ENCODE measurements around the gene RBM8A. TPM values are rescaled to one million over a fixed set of nuclear protein-coding genes. Genes with fewer than 3 reads are reported as not detected.

RBM8A gene
- total RNA-seq, 4 donors from 2014 or later = 75.7 to 135 (median 117) TPM

DNA sequence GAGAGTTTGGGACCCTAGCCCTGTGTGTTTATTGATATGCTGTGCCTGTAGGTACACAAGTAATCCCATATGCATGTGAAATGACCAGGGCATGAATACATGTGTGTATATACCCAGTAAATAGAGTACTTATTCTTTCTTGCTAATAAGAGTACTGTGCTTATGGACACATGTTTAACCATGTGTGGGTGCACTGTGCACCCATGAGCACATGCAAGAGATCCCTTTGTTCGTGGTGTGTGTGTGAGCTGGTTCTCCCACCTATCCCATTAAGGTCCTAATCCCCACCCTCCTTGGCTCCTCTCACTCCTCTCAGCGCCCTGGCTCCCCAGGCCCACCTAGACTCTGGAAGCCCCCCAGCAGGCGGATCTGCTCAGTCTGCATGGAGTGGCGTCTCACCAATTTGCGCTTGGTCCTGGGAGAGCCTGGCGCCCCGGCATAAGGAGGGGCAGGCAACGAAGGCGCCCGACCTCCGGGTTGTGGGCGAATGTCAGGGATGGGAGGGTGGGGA, 32.7 kb upstream of the RBM8A start:
- WGBS, 2 donors (ENCODE audit: low coverage in 1 of 2) = 25 to 40% methylated on average over 1 of the region's 12 CpGs
- H3K36me3 ChIP-seq = no peaks in the 10 kb centered on the region
- no peaks in the 10 kb centered on the region for H3K27me3 ChIP-seq
- peak overlapping the region; percentile 44 to 71 for H3K4me3 ChIP-seq
- H3K27ac ChIP-seq = peak overlapping the region; percentile 61 to 100 (median 99)
- ATAC-seq = no peak
- peaks cover 12 to 86% (median 29%) of the 10 kb centered on the region in 3 donors for H3K4me1 ChIP-seq
- no peaks in the 10 kb centered on the region for H3K9me3 ChIP-seq
- TF ChIP-seq, protein P1, sequence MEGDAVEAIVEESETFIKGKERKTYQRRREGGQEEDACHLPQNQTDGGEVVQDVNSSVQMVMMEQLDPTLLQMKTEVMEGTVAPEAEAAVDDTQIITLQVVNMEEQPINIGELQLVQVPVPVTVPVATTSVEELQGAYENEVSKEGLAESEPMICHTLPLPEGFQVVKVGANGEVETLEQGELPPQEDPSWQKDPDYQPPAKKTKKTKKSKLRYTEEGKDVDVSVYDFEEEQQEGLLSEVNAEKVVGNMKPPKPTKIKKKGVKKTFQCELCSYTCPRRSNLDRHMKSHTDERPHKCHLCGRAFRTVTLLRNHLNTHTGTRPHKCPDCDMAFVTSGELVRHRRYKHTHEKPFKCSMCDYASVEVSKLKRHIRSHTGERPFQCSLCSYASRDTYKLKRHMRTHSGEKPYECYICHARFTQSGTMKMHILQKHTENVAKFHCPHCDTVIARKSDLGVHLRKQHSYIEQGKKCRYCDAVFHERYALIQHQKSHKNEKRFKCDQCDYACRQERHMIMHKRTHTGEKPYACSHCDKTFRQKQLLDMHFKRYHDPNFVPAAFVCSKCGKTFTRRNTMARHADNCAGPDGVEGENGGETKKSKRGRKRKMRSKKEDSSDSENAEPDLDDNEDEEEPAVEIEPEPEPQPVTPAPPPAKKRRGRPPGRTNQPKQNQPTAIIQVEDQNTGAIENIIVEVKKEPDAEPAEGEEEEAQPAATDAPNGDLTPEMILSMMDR (IDR thresholded peaks at IDR 0.05) = no peak
- no peak for TF ChIP-seq POLR2A (IDR thresholded peaks at IDR 0.05)
- no peak for TF ChIP-seq EP300 (IDR thresholded peaks at IDR 0.05)
- TF ChIP-seq POLR2AphosphoS5 (IDR thresholded peaks at IDR 0.05) = no peak

DNA sequence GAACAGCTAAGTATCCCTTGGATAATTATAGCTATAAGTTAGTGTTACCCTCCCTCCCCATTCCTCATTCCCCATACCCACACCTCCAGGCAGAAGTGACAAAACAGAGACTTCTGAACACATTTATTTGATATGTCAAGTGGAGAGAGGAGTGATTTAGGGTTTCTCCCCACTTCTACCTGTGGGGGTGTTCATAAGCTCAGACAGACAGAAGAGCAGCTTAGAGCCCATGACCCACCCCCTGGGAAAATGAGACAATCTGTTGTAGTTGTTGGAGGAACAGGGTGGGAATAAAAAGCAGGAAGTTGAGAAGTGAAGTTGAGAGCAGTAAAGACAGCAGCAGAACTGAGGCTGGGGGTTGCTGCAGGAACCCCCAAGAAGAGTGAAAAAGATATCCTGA, 32.0 kb upstream of the RBM8A start:
- no peaks in the 10 kb centered on the region for H3K9me3 ChIP-seq
- H3K27me3 ChIP-seq = no peaks in the 10 kb centered on the region
- ATAC-seq = no peak
- H3K36me3 ChIP-seq = no peaks in the 10 kb centered on the region
- peak overlapping the region in 3 of 4 donors; percentile 98 to 100 (median 100) for H3K27ac ChIP-seq
- TF ChIP-seq EP300 (IDR thresholded peaks at IDR 0.05) (no peak), POLR2A (IDR thresholded peaks at IDR 0.05) (no peak), POLR2AphosphoS5 (IDR thresholded peaks at IDR 0.05) (no peak)
- H3K4me3 ChIP-seq = no peak overlapping the region
- peaks cover 19 to 91% (median 32%) of the 10 kb centered on the region in 3 donors for H3K4me1 ChIP-seq

DNA sequence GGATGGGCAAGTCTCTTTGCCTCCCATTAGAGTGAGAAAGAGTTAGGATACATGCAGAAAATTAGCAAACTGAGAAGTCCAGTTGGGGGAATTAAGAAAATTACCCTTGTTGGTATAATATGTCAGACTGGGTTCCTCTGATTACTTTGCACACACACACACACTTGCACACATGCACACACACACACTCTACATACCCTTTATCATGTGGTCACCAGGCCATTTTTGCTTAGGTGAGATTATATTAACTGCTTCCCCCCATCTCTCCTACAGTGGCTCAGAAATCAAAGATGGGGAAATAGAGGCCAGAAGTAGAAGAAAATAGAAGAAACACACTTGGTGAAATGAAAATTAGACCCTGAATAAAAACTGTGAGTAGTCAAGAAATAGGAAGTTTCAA, 31.4 kb upstream of the RBM8A start:
- Histone ChIP-seq H3K27me3 (no peaks in the 10 kb centered on the region), H3K9me3 (no peaks in the 10 kb centered on the region), H3K36me3 (no peaks in the 10 kb centered on the region), H3K4me3 (no peak overlapping the region), H3K27ac (peak overlapping the region; percentile 56 to 100 (median 99)), H3K4me1 (peaks cover 20 to 91% (median 34%) of the 10 kb centered on the region in 3 donors)
- TF ChIP-seq POLR2A (IDR thresholded peaks at IDR 0.05) (no peak), EP300 (IDR thresholded peaks at IDR 0.05) (no peak), POLR2AphosphoS5 (IDR thresholded peaks at IDR 0.05) (no peak)
- TF ChIP-seq, protein P1 (IDR thresholded peaks at IDR 0.05) = no peak
- no peak for ATAC-seq

DNA sequence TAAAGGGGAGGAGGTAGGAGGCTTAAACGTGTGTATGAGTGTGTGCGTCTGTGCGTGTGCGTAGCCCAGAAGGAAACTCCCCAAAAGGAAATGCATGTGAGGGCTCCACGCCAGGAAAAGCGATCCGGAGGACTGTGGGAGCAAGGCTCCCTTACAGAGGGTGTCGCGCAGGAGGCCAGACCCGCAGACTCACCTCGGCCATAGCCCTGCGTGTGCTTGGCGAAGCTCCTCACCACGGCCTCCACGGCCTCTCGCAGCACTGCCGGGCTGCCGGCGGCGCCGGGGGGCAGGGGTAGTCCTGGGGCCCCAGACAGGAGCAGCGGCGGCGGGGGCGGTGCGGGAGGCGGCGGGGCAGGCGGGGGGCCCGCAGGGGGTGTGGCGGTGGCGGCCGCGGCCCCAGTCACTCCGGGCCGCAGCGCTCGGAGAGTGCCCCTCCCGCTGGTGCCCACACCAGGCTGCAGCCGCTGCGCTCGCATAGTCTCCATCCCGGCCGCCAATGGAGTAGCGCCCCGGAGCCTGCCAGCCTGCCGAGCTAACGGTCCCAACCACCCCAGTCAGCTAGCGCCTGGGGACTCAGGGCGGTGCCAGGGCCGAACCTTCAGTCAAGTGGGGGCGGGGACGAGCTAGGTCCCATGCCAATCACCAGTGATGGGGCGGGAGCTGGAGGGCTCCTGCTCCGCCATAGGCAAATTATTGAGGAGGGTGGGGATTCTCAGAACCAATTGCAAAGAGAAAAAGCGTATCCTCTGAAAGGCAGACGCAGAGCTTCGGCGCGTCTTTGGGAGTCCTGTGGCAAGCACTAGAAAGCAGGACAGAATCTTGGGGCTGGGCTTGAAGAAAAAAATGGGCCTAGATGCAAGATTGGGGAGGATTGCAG, 30.4 kb upstream of the RBM8A start, which contains the start of gene LIX1L:
LIX1L (minus strand) TSS at position 575 of the 877 bp plus-strand sequence; CDS start at position 485, 90 bp downstream.
- H3K9me3 ChIP-seq = no peaks in the 10 kb centered on the region
- H3K27me3 ChIP-seq = no peaks in the 10 kb centered on the region
- TF ChIP-seq POLR2AphosphoS5 (IDR thresholded peaks at IDR 0.05) (peak; percentile 91), POLR2A (IDR thresholded peaks at IDR 0.05) (peak; percentile 74 to 88), EP300 (IDR thresholded peaks at IDR 0.05) (no peak)
- ATAC-seq = peak; percentile 91
- 0% methylated on average over 7 to 15 of the region's 60 CpGs for WGBS, 2 donors (ENCODE audit: low coverage in 1 of 2)
- H3K4me1 ChIP-seq = peaks cover 16 to 91% (median 23%) of the 10 kb centered on the region in 3 donors
- peak within 1 kb of the TSS; percentile 87 to 100 (median 99) for H3K27ac ChIP-seq
- no peaks in the 10 kb centered on the region for H3K36me3 ChIP-seq
- peak within 1 kb of the TSS; percentile 61 to 97 for H3K4me3 ChIP-seq

DNA sequence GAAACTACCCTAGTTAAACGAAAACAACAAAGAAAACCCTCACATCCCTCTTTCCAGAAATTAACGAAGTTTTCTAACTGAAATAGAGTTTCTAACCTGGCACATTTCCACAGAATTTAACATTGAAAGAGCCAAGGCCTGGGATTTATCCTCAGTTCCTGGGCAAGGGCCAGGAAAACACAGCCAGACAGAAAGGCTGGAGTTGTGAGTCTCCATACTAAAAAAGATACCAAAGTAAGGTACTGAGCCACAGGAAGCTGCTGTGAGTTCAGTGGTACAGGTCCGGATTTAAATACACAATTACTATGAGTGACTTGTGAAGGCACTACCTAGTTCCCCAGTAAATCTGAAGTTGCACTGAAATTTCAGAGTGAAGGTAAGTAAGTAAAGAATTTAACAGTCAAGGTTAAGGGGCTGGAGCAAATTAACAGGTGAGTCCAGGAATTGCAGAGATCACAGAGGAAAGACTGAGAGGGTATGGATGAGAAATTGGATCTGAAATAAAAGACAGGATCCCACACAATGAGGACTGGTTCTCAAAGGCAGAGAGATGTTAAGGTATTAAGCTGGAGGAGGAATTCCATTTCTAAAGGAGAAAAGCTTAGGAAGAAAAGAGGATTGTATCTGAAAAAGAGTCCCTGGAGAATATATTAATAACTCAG, 29.6 kb upstream of the RBM8A start:
- H3K36me3 ChIP-seq = no peaks in the 10 kb centered on the region
- WGBS, 2 donors (ENCODE audit: low coverage in 1 of 2) = 0 to 3% methylated on average over 3 of the region's 3 CpGs
- H3K27ac ChIP-seq = peak overlapping the region; percentile 87 to 100 (median 99)
- H3K4me1 ChIP-seq = peaks cover 16 to 91% (median 20%) of the 10 kb centered on the region in 3 donors
- ATAC-seq = no peak
- TF ChIP-seq POLR2AphosphoS5 (IDR thresholded peaks at IDR 0.05) (peak; percentile 25), EP300 (IDR thresholded peaks at IDR 0.05) (no peak), POLR2A (IDR thresholded peaks at IDR 0.05) (no peak)
- TF ChIP-seq, protein P1 (IDR thresholded peaks at IDR 0.05) = no peak
- H3K9me3 ChIP-seq = no peaks in the 10 kb centered on the region
- H3K27me3 ChIP-seq = no peaks in the 10 kb centered on the region
- H3K4me3 ChIP-seq = peak overlapping the region; percentile 61 to 97

Measured in gastroesophageal sphincter (tissue), 4 donors.